ENCODE data around the gene EXOC3L1.

EXOC3L1 gene

DNA sequence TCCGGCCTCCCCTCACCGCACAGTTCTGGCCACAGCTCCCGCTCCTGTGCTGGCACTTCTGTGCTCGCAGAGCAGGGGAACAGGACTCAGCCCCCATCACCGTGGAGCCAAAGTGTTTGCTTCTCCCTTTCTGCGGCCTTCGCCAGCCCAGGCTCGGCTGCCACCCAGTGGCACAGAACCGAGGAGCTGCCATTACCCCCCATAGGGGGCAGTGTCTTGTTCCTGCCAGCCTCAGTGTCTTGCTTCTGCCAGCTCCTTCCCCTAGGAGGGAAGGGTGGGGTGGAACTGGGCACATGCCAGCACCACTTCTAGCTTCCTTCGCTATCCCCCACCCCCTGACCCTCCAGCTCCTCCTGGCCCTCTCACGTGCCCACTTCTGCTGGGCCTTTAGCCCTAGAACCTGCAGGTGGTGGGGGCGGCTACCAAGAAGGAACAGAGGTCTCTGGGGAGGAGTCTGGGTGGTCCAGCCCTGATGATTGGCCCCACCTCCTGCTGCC is 8.3 kb upstream of the EXOC3L1 start:
- no peak for DNase-seq

GRCh38 chr16:67197704-67198103 is 7.8 kb upstream of the EXOC3L1 start:
- DNase-seq, result no peak

GRCh38 chr16:67196881-67197280 is 6.9 kb upstream of the EXOC3L1 start:
- no peak for DNase-seq

GRCh38 chr16:67195676-67196075 is 5.7 kb upstream of the EXOC3L1 start:
- DNase-seq, result no peak

GRCh38 chr16:67194260-67194659 is 4.3 kb upstream of the EXOC3L1 start:
- DNase-seq, result no peak

DNA sequence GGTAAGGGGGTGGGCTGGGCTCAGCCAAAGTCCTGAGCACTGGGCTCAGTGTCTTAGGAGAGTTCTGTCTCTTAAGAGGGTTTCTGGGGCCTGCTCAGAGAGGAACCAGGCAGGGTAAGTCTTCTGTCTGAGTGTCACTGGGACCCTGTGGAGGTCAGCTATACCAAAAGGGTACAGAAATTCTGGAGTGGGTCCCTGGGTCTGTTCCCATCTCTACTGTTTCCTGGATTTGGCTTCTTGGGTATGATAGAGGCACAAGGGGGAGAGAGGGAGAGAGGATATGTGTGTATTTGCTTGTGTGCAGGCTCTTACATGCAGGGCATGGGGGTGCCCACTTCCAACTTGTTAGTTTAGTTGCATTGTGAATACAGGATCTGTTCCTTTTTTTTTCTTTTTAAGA is 3.6 kb upstream of the EXOC3L1 start:
- no peak for DNase-seq

DNA sequence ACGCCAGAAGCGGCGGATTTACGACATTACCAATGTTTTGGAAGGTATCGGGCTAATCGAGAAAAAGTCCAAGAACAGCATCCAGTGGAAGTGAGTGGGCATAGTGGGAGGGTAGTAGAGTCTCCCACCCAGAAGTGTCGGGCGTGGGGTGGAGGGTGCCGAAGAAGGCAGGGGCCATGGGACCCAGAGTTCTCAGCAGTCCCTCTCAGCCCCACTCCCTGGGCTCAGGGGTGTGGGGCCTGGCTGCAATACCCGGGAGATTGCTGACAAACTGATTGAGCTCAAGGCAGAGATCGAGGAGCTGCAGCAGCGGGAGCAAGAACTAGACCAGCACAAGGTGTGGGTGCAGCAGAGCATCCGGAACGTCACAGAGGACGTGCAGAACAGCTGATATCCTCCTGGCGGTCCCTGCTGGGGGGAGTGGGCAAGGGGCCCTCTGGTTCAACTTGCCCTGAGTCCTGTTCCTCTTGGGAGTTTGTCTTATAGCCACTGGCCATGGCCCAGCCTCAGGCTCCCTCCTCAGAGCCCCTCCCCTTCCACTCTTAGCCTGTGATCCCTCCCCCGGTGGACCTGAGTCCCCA is 2.9 kb upstream of the EXOC3L1 start:
- DNase-seq, result no peak

DNA sequence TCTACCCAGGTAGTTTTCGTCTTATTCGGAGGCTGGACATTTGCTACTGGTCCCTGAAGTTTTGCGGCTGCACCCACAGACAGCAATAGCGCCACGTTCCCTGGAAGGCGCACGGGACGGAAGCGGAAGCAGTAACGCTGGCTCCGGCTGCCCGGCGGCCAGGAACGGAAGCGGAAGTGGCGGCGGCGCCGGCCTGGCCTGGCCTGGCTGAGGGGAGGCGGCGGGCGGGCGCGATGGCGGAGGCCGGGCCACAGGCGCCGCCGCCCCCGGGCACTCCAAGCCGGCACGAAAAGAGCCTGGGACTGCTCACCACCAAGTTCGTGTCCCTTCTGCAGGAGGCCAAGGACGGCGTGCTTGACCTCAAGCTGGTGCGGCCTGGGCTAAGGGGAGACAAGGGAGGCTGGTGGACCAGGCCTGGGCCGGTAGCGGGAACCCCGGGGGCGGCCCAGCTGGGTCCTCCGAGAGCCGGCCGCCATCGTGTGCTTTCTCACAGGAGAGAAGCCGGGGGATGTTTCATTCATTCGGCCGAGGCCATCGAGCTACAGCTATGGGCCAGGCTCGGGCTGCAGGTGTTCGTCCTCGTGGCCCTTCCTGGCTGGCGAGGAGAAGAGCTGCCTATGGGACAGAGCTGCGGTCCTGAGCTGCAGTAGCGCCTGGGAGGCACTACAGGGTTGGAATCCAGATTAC is 2.2 kb upstream of the EXOC3L1 start, which contains the start of gene E2F4:
Gene E2F4, plus strand, starts transcription at position 161 of the 687 bp plus-strand sequence. Its CDS starts 73 bp downstream, at position 234.
- DNase-seq, result peak; percentile 88

GRCh38 chr16:67191411-67191994 is 1.6 kb upstream of the EXOC3L1 start:
- DNase-seq, result no peak

GRCh38 chr16:67190448-67191399 is 788 bp upstream of the EXOC3L1 start:
- DNase-seq, result no peak

DNA sequence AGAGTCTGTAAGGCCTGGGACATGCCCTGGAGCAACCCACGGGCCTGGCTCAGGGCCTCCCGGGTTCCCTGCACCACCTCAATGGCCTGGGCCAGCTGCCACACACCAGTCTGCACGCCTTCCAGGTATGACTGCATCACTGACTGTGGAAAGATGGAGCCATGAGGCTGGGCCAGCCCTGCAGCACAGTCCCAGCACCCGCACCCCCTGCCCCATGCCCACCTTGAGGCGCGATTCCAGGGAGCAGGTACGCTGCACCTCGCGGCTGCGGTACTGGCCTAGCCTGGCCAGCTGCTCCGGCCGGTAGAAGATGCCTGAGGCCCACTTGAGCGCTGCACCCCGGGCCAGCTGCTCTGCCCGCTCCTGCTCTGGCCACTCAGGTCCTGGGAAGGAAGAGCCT is 1.1 kb downstream of the EXOC3L1 start:
- no peak for DNase-seq

- no peak for DNase-seq
Observed at GRCh38 chr16:67188323-67188722, 1.6 kb downstream of the EXOC3L1 start.

DNA sequence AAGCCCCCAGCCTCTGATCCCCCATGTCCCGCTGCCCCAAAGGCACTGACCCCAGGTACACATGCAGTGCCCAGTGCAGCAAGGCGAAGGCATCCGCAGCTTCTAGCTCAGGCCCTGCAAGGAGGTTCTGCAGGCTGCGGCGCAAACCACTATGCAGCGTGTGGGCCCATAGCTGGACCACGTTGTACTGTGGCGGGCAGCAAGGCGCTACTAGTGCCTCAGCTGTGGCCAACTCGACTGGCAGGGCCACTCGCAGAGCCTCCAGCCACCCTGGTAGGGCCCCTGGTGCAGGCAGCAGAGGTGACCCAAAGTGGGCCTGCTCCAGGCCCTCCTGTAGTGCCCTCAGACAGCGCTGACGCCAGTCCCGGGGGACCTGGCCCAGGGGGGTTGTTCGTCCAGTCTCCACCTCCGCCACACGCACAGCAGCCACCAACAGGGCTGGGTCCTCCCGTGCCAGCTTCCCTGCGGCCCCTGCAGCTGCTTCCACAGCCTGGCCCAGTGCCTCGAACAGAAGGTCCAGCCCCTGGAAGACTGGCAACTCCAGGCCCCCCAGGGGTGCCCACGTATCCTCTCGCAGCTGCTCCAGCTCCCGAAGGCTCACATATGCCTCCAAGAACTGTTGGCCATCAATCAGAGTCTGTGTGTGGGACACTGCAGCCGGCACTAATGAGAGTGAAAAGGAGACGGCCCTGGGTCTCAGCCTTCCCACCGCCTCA is 2.6 kb downstream of the EXOC3L1 start:
- no peak for DNase-seq

DNA sequence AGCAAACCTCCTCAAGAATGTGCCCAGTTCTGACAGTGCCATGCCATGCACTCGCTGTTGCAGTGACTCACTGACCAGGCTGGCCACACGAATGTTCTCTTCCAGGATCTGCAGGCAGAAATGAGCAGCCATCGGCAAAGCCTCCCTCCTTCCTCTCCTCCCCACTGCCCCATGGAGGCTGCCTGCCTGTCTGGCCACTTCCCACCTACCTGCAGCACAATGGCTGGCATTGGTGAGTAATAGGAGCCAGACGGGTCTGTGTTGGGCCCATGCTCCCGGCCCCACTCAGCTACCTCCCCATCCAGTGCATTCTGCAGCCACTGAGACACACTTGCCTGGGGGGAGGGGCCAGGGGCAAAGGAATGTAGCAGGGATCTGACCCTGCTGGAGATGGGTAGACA is 3.4 kb downstream of the EXOC3L1 start:
- DNase-seq, result no peak

GRCh38 chr16:67185651-67186134 is 4.2 kb downstream of the EXOC3L1 start:
- no peak for DNase-seq

DNA sequence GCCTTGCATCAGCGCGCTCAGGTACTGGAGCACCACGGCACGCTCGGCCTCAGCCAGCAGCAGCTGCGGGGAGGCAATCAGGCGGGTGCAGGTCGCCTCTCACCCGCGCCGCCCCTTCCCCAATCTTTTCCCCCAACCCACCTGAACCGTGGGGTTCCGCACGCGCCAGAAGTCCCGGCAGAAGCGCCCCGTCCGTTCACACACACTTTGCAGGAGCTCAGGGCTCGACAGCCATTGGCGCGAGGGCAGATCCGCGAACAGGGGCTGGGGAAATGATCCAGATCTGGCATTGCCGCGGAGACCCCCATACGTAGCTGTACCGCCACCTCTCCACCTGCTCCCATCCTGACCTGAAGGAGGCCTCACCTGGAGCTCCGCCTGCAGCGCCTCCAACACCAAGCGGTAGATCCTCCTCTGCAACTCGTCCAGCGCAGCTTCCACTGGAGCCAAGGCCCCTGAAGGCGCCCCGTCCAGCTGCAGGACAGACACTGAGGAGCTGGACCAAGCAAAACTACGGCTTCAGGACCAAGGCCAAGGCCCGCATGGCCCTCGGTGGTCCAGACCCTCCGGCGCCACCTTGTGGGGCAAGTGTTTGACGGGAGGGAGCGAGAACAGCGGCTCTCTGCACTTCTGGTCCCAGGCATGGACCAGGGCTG is 4.8 kb downstream of the EXOC3L1 start:
- peak; percentile 81 for DNase-seq

DNA sequence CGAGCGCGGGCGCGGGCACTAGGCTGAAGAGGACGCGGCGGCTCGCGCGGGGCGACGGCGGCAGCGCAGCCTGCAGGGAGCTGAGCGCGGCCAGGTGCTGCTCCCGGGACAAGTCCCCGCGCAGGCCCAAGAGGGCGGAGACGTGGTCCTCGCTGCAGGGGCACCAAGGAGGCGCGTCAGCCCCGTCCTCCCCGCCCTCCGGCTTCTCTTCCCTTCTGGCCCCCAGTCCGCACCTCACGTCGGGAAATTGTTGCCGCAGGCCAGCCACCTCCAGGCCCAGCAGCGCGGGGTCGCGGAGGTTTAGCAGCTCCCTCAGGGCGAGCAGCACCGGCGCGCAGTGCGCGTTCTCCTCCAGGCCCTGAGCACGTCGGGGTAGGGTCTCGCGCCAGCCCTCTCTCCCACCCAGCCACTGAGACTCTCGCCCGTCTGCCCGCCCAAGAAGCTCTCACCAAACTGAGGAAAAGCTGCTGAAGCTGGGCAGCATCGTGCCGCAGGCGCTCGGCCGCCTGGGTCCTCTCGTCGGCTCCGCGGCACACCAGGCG is 5.4 kb downstream of the EXOC3L1 start:
- DNase-seq, result no peak

- peak; percentile 92 for DNase-seq
Observed at GRCh38 chr16:67183627-67184452, 6.1 kb downstream of the EXOC3L1 start, which contains the start of gene MATCAP1. MATCAP1 (minus strand) TSS chr16:67183963; CDS start chr16:67180610, 3,353 bp downstream.

DNA sequence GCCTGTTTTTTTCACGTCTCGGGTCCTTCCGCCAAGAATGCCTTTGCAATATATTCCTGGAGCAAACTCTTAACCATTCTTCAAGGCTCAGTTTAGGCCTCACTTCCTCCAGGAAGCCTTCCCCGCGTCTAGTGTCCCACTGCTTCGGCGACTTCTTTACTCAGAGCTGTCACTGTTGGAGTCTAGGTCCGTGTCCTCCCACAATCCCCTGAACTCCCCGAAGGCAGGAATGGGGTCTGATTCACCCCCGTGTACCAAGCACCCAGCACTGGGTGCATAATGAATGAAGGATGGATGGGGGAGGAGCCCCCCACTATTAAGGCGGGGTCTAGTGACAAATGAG is 6.7 kb downstream of the EXOC3L1 start:
- DNase-seq, result no peak

DNA sequence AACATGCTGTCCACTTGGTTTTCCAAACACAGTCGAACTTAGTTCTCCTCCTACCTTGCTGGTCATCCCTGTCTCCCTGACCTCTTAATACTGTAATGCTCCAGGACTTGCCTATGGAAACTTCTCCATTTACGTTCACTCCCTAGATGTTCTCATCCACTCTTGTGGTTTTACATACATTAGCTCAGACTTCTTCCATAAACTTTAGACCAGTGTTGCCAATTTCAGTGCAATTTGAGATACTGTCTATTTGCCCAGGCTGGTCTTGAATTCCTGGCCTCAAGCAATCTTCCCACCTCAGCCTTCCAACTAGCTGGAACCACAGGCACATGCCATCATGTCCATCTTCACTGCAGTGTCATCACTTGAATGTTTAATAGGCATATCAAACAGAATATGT is 7.6 kb downstream of the EXOC3L1 start:
- no peak for DNase-seq
